ENCODE results near the gene ZSWIM6. TPM values are rescaled to one million over a fixed set of nuclear protein-coding genes. Genes with fewer than 3 reads are reported as not detected.

ZSWIM6 gene
- polyA plus RNA-seq, 1 of the 3 experiments (the other 2 are of a cell fraction): 7.4 TPM

- Histone ChIP-seq H3K27me3 (ENCODE audit: insufficient read depth) (no peaks in the 10 kb centered on the region), H2AFZ (ENCODE audit: low read depth) (no peak overlapping the region), H3K9me2 (no peaks in the 10 kb centered on the region), H4K20me1 (ENCODE audit: insufficient read depth) (no peaks in the 10 kb centered on the region), H3K9me3 (no peaks in the 10 kb centered on the region), H3K4me1 (ENCODE audit: control insufficient read depth in 1 of 2, insufficient read depth in 2 of 2, low read depth in 1 of 2, low read length in 1 of 2) (peaks cover 7 to 14% of the 10 kb centered on the region in 2 experiments; a peak in 2 of 4 replicates), H3K79me2 (ENCODE audit: insufficient read depth) (no peaks in the 10 kb centered on the region), H3F3A (replicated peaks; ENCODE audit: insufficient read depth) (no peaks in the 10 kb centered on the region), H3K4me2 (no peak overlapping the region), H3K4me3 (ENCODE audit: low read depth in 2 of 2, low read length in 1 of 2) (no peak overlapping the region), H3K27ac (ENCODE audit: low read depth in 2 of 2, low read length in 1 of 2) (no peak overlapping the region), H3K9ac (no peak overlapping the region), H3K36me3 (replicated peaks in 1 of 2; ENCODE audit: control insufficient read depth in 1 of 2, insufficient read depth in 2 of 2, low read length in 1 of 2) (no peaks in the 10 kb centered on the region)
- POLR2A ChIA-PET: interaction anchor here (1.2 kb wide), 1 partner anchor 10 kb away, joined by 3 read pairs; no protein-coding TSS in a partner anchor
- TF ChIP-seq CTCF (IDR thresholded peaks at IDR 0.05): no peak
- CTCF ChIA-PET: interaction anchor here (1.5 to 1.7 kb wide), 2 partner anchors 9 to 363 kb away, joined by 3 to 6 read pairs; partner anchors contain the start of gene ZSWIM6
- no peak for DNase-seq
- WGBS (ENCODE audit: low lambda C conversion rate): 100% methylated on average over 2 of the region's 2 CpGs
Measured at GRCh38 chr5:61321669-61322068, 10.4 kb upstream of the ZSWIM6 start.

DNA sequence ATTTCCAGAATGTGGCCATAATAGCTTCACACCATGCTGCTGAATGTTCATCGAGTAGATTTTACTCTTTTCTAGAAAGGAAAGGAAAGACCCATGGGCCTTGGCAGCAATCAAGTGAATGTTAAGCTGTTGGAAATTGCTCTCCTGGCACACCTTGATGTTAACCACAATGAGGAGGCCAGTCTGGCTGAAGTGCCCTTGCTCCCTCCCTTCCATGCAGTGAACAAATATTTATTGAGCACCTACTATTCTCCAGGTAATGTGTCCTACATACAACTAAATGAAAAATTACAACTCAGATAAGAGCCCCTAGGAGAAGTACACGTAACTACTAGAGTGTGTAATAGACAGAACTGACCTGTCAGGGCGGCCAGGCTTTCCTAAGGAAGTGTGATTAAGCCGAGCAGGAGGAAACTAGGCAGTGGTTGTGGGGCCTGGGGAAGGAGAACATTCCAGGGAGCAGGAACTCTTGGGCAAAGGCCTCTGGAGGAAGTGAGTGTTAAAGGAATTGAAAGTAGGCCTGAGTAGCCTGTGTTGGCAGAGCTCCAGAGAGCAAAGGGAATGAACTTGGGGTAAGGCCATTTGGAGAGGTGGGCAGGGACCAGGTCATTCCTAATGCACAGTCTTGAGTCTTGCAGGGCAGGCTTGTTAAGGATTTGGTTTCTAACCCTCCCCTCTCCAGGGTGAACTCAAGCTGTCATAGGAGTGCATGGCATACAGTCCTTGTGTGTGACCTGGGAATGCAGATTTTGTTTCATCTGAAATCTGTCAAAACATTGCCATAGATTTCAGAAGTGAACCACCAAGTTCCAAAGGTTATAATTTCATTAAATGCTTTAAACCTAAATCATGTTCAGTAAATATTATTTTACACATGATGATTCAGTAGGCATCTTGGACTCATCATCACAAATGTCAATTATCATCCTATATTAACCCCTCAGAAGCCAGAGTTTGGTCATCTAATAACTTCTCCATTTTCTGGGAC, 9.0 kb upstream of the ZSWIM6 start:
- no peak overlapping the region for H3K9ac ChIP-seq
- POLR2A ChIA-PET: no interaction called here

More for the DNA sequence above, 9.0 kb upstream of the ZSWIM6 start:
- CTCF ChIA-PET: interaction anchor here (0.6 to 2.0 kb wide), 3 partner anchors 12 to 336 kb away, joined by 3 to 5 read pairs (median 4); no protein-coding TSS in a partner anchor
- no peak overlapping the region for H3K4me2 ChIP-seq
- no peaks in the 10 kb centered on the region for H3K9me2 ChIP-seq
- peaks cover 6% of the 10 kb centered on the region for H3F3A ChIP-seq (replicated peaks; ENCODE audit: insufficient read depth)
- DNase-seq: no peak
- TF ChIP-seq ZBTB33 (IDR thresholded peaks at IDR 0.05; ENCODE audit: borderline replicate concordance, low read depth) (no peak), TCF12 (IDR thresholded peaks at IDR 0.05) (peak; percentile 41; the same call in 1 of the 2 replicates), GATA2 (CRISPR knock-in tag; IDR thresholded peaks at IDR 0.05) (no peak), PBX3 (IDR thresholded peaks at IDR 0.05) (0 out of 2 replicates have a peak, but pooled peaks have one; percentile 19)
- H3K4me1 ChIP-seq (ENCODE audit: control insufficient read depth in 1 of 2, insufficient read depth in 2 of 2, low read depth in 1 of 2, low read length in 1 of 2): peaks cover 7 to 23% of the 10 kb centered on the region in 2 experiments; a peak in 2 of 4 replicates
- peak overlapping the region in 1 of 2 experiments; percentile 15; a peak in 1 of 4 replicates for H3K27ac ChIP-seq (ENCODE audit: low read depth in 2 of 2, low read length in 1 of 2)
- H2AFZ ChIP-seq (ENCODE audit: low read depth): 0 out of 2 replicates have a peak overlapping the region, but pooled peaks have one; percentile 19
- no peaks in the 10 kb centered on the region for H3K9me3 ChIP-seq
- no peaks in the 10 kb centered on the region for H3K27me3 ChIP-seq (ENCODE audit: insufficient read depth)
- WGBS (ENCODE audit: low lambda C conversion rate): 92% methylated on average over 4 of the region's 4 CpGs
- no peak overlapping the region for H3K4me3 ChIP-seq (ENCODE audit: low read depth in 2 of 2, low read length in 1 of 2)
- no peaks in the 10 kb centered on the region for H3K79me2 ChIP-seq (ENCODE audit: insufficient read depth)
- no peaks in the 10 kb centered on the region for H4K20me1 ChIP-seq (ENCODE audit: insufficient read depth)
- H3K36me3 ChIP-seq (replicated peaks in 1 of 2; ENCODE audit: control insufficient read depth in 1 of 2, insufficient read depth in 2 of 2, low read length in 1 of 2): no peaks in the 10 kb centered on the region

Data from SK-N-SH (cell line).